Measurements from ENCODE around the gene CORO2A. TPM values are rescaled to one million over a fixed set of nuclear protein-coding genes. Genes with fewer than 3 reads are reported as not detected.

Gene CORO2A
- total and polyA plus RNA-seq, 2 of the 8 experiments (the other 6 are each of a cell fraction or from before 2014, with no cell fraction given): 13.7 to 27.9 TPM

DNA sequence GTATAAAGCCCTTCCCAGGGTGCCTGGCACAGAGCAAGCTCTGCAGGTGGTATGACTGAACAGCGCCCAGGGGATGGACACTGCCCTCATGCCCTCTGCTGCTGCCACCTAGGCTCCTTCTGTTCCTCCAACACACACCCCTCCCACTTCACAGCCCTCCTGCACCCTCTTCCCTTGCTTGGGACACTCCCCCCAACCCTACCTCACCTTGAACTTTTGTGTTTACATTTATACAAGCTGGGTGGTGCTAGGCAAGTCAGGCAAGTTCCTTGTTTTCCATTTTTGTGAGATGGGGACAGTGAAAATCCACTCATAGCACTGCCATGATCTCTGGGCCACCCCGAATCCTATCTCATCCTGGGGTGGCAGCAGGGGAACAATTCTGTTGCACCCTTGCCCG lies 18.8 kb upstream of the CORO2A start (continued):
- TF ChIP-seq, protein P1, sequence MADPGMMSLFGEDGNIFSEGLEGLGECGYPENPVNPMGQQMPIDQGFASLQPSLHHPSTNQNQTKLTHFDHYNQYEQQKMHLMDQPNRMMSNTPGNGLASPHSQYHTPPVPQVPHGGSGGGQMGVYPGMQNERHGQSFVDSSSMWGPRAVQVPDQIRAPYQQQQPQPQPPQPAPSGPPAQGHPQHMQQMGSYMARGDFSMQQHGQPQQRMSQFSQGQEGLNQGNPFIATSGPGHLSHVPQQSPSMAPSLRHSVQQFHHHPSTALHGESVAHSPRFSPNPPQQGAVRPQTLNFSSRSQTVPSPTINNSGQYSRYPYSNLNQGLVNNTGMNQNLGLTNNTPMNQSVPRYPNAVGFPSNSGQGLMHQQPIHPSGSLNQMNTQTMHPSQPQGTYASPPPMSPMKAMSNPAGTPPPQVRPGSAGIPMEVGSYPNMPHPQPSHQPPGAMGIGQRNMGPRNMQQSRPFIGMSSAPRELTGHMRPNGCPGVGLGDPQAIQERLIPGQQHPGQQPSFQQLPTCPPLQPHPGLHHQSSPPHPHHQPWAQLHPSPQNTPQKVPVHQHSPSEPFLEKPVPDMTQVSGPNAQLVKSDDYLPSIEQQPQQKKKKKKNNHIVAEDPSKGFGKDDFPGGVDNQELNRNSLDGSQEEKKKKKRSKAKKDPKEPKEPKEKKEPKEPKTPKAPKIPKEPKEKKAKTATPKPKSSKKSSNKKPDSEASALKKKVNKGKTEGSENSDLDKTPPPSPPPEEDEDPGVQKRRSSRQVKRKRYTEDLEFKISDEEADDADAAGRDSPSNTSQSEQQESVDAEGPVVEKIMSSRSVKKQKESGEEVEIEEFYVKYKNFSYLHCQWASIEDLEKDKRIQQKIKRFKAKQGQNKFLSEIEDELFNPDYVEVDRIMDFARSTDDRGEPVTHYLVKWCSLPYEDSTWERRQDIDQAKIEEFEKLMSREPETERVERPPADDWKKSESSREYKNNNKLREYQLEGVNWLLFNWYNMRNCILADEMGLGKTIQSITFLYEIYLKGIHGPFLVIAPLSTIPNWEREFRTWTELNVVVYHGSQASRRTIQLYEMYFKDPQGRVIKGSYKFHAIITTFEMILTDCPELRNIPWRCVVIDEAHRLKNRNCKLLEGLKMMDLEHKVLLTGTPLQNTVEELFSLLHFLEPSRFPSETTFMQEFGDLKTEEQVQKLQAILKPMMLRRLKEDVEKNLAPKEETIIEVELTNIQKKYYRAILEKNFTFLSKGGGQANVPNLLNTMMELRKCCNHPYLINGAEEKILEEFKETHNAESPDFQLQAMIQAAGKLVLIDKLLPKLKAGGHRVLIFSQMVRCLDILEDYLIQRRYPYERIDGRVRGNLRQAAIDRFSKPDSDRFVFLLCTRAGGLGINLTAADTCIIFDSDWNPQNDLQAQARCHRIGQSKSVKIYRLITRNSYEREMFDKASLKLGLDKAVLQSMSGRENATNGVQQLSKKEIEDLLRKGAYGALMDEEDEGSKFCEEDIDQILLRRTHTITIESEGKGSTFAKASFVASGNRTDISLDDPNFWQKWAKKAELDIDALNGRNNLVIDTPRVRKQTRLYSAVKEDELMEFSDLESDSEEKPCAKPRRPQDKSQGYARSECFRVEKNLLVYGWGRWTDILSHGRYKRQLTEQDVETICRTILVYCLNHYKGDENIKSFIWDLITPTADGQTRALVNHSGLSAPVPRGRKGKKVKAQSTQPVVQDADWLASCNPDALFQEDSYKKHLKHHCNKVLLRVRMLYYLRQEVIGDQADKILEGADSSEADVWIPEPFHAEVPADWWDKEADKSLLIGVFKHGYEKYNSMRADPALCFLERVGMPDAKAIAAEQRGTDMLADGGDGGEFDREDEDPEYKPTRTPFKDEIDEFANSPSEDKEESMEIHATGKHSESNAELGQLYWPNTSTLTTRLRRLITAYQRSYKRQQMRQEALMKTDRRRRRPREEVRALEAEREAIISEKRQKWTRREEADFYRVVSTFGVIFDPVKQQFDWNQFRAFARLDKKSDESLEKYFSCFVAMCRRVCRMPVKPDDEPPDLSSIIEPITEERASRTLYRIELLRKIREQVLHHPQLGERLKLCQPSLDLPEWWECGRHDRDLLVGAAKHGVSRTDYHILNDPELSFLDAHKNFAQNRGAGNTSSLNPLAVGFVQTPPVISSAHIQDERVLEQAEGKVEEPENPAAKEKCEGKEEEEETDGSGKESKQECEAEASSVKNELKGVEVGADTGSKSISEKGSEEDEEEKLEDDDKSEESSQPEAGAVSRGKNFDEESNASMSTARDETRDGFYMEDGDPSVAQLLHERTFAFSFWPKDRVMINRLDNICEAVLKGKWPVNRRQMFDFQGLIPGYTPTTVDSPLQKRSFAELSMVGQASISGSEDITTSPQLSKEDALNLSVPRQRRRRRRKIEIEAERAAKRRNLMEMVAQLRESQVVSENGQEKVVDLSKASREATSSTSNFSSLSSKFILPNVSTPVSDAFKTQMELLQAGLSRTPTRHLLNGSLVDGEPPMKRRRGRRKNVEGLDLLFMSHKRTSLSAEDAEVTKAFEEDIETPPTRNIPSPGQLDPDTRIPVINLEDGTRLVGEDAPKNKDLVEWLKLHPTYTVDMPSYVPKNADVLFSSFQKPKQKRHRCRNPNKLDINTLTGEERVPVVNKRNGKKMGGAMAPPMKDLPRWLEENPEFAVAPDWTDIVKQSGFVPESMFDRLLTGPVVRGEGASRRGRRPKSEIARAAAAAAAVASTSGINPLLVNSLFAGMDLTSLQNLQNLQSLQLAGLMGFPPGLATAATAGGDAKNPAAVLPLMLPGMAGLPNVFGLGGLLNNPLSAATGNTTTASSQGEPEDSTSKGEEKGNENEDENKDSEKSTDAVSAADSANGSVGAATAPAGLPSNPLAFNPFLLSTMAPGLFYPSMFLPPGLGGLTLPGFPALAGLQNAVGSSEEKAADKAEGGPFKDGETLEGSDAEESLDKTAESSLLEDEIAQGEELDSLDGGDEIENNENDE (IDR thresholded peaks at IDR 0.05; ENCODE audit: insufficient replicate concordance, low read length): no peak
- TF ChIP-seq TBP (IDR thresholded peaks at IDR 0.05; ENCODE audit: low read depth, low read length) (no peak), RFX5 (IDR thresholded peaks at IDR 0.05; ENCODE audit: borderline replicate concordance, low read depth, low read length) (no peak), SAP30 (IDR thresholded peaks at IDR 0.05; ENCODE audit: insufficient read depth, insufficient replicate concordance, low read length) (no peak), GTF2F1 (IDR thresholded peaks at IDR 0.05; ENCODE audit: borderline replicate concordance, low read depth, low read length) (no peak), SIN3A (conservative IDR thresholded peaks at IDR 0.05 in 1 of 2, IDR thresholded peaks at IDR 0.05 in 1 of 2; ENCODE audit: low read depth in 1 of 2, low read length in 2 of 2) (no peak), SP1 (IDR thresholded peaks at IDR 0.05; ENCODE audit: low read depth, low read length) (no peak), SIRT6 (IDR thresholded peaks at IDR 0.05; ENCODE audit: low read length) (no peak), RAD21 (IDR thresholded peaks at IDR 0.05 in 1 of 2, conservative IDR thresholded peaks at IDR 0.05 in 1 of 2; ENCODE audit: low read depth in 2 of 2, low read length in 2 of 2) (no peak)
- TF ChIP-seq, protein P2, sequence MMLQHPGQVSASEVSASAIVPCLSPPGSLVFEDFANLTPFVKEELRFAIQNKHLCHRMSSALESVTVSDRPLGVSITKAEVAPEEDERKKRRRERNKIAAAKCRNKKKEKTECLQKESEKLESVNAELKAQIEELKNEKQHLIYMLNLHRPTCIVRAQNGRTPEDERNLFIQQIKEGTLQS (IDR thresholded peaks at IDR 0.05; ENCODE audit: insufficient read depth, low read depth, low read length): no peak
